C4-2B (cell line): Measurements from ENCODE around the gene GKN2.

ENCODE experiments used
- ZFX ChIP-seq: fragments of 450-650 bp; IDR thresholded peaks from 2 replicates; pipeline ENCODE4 v1.6.1; 2017
- TF ChIP-seq, protein P1 (sequence below): fragments of 450-650 bp; conservative IDR thresholded peaks from 2 replicates; pipeline ENCODE4 v1.5.1; 2017; ENCODE audit warnings: mild to moderate bottlenecking

DNA sequence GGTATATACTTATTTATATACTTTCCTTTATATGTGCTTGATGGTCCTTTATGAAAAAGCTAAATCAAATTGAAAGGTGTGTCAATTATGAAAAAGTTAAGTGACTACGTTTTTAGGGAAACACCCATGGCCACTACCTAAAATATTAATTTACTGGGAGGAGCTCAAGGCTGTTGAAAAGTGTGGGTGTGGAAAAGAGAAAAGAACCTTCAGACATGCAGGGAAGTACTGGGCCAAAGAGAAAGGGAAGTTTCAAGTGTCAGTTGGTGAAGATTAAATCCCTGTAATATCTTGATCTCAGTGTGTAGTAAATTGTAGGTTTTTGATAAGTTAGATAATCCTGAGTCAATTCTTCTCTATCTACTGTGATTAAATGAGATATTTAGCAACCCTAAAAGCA lies 15.5 kb upstream of the GKN2 start:
- TF ChIP-seq, protein P1, sequence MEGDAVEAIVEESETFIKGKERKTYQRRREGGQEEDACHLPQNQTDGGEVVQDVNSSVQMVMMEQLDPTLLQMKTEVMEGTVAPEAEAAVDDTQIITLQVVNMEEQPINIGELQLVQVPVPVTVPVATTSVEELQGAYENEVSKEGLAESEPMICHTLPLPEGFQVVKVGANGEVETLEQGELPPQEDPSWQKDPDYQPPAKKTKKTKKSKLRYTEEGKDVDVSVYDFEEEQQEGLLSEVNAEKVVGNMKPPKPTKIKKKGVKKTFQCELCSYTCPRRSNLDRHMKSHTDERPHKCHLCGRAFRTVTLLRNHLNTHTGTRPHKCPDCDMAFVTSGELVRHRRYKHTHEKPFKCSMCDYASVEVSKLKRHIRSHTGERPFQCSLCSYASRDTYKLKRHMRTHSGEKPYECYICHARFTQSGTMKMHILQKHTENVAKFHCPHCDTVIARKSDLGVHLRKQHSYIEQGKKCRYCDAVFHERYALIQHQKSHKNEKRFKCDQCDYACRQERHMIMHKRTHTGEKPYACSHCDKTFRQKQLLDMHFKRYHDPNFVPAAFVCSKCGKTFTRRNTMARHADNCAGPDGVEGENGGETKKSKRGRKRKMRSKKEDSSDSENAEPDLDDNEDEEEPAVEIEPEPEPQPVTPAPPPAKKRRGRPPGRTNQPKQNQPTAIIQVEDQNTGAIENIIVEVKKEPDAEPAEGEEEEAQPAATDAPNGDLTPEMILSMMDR = no peak
- no peak for TF ChIP-seq ZFX
